Muscle of arm (tissue), 12 donors: ENCODE results near the gene KIF5B. TPM values are rescaled to one million over a fixed set of nuclear protein-coding genes. Genes with fewer than 3 reads are reported as not detected.

Experiments
- DNase-seq: peaks from one replicate; pipeline ENCODE4 v3.0.0-alpha.2; 2013
- polyA plus RNA-seq, 12 donors: library from polyadenylated mRNA; unstranded; fragments of 120-200 nt; gene quantifications; one replicate each; pipeline ENCODE4 v1.2.1, GENCODE V29; 2013; ENCODE audit not compliant: insufficient read length in 12 of 12

KIF5B gene
- polyA plus RNA-seq, 12 donors: 107 to 159 (median 134) TPM; not detected in 1

DNA sequence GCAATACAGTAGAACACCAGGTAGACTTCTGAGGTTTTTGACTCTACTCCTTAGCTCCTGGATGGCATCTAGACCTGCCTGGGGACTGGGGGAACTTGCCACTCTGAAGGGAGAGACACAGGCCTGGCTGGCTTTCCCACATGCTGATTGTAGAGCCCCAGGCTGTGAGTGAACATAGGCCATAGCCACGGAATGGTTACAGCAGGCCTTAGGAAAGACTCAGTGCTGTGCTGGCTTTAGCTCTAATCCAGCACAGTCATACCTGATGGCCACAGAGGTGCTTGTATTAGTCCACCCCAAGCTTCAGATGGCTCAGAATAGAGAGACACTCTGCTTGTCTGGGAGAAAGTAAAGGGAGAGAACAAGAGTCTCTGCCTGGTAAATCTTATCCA lies 92.6 kb downstream of the KIF5B start:
- DNase-seq: no peak

DNA sequence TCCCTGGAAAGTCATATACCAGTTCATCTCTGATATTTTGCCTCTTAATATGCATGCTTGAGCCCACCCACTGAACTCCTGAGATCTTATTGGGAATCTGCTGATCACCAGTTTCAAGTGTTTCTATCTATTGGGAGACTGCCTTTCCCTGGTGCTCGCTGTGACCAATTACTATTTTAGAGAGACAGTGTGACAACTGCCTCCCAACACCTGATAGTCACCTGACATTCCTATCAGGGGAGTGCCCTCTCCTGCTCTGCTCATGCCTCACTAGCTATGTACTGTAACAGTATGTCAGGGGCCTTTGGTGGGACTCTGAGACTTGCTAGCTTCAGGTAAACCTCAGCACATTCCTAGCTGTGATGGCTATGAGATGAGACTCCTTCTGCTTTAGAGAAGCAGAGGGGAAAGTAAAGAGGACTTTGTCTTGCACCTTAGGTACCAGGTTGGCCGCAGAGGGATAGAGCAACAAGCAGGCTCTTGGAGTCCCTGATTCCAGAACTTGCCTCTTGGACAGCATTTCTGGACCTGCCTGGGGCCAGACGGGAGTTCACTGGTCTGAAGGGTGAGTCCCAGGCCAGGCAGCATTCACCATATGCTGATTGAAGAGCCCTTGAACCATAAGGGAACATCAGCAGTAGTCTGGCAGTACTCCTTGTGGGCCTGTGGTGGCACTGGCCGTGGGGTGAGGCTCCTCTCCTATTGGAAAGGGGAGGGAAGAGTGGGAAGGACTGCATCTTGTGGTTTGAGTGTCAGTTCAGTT lies 93.2 kb downstream of the KIF5B start:
- no peak for DNase-seq

DNA sequence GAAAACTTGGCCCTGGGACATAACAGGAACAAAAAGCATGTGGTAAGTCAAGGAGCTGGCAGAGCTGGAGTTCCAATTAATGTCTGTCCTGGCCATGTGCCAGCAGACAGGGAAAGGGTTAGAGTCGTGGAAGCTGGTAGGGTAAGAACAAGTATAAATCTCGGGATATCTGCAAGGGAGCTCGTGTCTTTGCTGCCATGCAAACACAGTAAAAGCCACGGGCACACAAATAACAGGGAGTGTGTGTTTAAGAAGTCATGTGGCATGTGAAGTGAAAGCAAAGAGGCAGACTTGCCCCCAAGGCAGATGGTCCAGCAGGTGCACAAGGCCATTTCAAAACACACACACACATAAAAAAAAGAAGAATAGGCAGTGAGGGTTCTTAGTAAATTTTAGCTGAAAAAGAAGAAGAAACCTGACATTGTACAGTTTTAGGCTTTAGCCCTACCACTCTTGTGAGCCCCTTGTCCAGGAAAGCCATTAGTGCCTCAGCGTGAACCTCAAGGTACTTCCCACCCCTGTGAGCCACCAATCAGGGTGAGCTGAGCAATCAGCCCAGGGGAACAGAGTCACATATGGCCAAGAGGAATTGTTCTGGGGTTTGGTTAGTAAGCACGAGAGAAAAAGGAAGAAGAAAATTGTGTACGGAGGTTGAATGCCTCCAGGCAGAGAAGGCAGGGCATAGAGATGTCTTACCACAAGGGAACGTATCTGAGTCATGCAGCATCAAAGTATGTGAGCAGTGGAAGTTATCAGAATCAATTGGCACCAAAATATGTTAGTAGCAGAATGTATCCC lies 94.7 kb downstream of the KIF5B start:
- DNase-seq: no peak

DNA sequence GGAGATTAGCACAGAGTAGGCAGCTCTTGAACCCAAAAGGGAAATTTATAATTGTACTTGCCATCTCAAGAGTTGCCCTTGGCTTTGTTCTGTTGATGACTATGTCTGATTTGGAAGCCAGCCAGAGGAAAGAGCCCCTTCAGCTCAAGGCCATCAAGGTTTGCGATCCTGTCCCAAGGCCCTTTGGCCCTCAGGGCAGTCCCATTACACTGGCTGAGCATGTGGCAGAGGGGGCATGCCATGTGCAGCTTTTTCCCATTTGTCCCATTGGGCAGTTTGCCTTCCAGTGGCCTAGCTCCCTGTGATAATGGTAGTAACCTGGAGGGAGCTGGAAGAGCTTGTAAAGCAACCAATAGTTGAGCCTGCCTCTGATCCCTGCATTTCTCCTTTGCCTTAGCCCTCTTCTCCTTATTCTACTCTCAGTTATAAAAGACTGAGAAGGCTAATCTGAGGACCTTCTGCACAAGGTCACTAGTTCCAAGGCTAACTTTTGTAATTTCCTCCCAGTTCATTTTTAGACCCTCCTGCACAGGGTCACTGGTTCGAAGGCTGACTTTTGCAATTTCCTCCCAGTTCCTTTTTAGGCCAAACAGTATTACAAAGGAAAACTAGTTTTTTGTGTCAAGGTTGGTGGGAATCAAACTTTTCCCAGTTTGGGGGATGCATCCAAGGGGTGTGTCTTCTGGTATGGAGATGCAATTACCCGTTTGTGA lies 96.6 kb downstream of the KIF5B start:
- no peak for DNase-seq

Other genes with a start within 250 kb of the KIF5B start
- gene ARHGAP12, start 127.6 kb downstream of the KIF5B start, polyA plus RNA-seq: 10 to 100 TPM in 11 of 12 donors, not detected in 1; 20.0 to 35.8 (median 27.2) TPM